Neural cell (in vitro differentiated cells): ENCODE results near the gene SRRD. TPM values are rescaled to one million over a fixed set of nuclear protein-coding genes. Genes with fewer than 3 reads are reported as not detected.

Source experiments
- H2AFZ ChIP-seq: fragments of 200-600, 300-800 bp; sonication (generic), shearing (Covaris generic); 2 replicates; pipeline ENCODE4 v1.6.0; 2014; ENCODE audit warnings: low read depth, mild to moderate bottlenecking, antibody characterized with exemption, low read length, moderate library complexity
- H3F3A ChIP-seq: fragments of 200-600 bp; shearing (Covaris generic); 2 replicates; pipeline ENCODE4 v1.6.1; 2016; ENCODE audit warnings: mild to moderate bottlenecking, moderate library complexity, mixed read lengths, antibody characterized with exemption, low read length; ENCODE audit not compliant: insufficient read depth, poor library complexity, severe bottlenecking
- H3K27ac ChIP-seq: fragments of 200-600, 300-800 bp; sonication (generic), shearing (Covaris generic); 2 replicates; pipeline ENCODE4 v1.5.1; 2014; ENCODE audit warnings: mild to moderate bottlenecking, low read length, moderate library complexity
- H3K27me3 ChIP-seq: fragments of 300-800, 200-600 bp; sonication (generic), shearing (Covaris generic); 2 replicates; pipeline ENCODE4 v1.6.0; 2014; ENCODE audit warnings: mild to moderate bottlenecking, low read depth, low read length, moderate library complexity; ENCODE audit not compliant: insufficient read depth
- H3K36me3 ChIP-seq: fragments of 300-800, 200-600 bp; sonication (generic), shearing (Covaris generic); 2 replicates; pipeline ENCODE4 v1.5.1; 2014; ENCODE audit warnings: mild to moderate bottlenecking, antibody characterized with exemption, low read length, moderate library complexity; ENCODE audit not compliant: insufficient read depth
- H3K4me2 ChIP-seq: fragments of 300-800, 200-600 bp; sonication (generic), shearing (Covaris generic); 2 replicates; pipeline ENCODE4 v1.6.0; 2014; ENCODE audit warnings: mild to moderate bottlenecking, low read length
- H3K4me3 ChIP-seq: fragments of 300-800, 200-600 bp; sonication (generic), shearing (Covaris generic); 2 replicates; pipeline ENCODE4 v1.5.1; 2014; ENCODE audit warnings: mild to moderate bottlenecking, low read length, moderate library complexity
- H3K79me2 ChIP-seq: fragments of 200-600 bp; shearing (Covaris generic); replicated peaks from 2 replicates; pipeline ENCODE4 v1.6.0; 2014; ENCODE audit warnings: mild to moderate bottlenecking, low read length, moderate library complexity; ENCODE audit not compliant: insufficient read depth
- H3K9ac ChIP-seq: fragments of 300-800, 200-600 bp; sonication (generic), shearing (Covaris generic); 2 replicates; pipeline ENCODE4 v1.6.1; 2016; ENCODE audit warnings: mild to moderate bottlenecking, low read length, mixed read lengths
- H3K9me2 ChIP-seq: fragments of 200-600 bp; shearing (Covaris generic); 2 replicates; pipeline ENCODE4 v1.6.1; 2016; ENCODE audit warnings: mild to moderate bottlenecking, low read length, mixed read lengths; ENCODE audit not compliant: insufficient read depth
- H3K9me3 ChIP-seq: fragments of 200-600, 300-800 bp; sonication (generic), shearing (Covaris generic); 2 replicates; pipeline ENCODE4 v1.6.1; 2016; ENCODE audit warnings: mild to moderate bottlenecking, mixed run types, low read length, moderate library complexity, mixed read lengths
- H4K20me1 ChIP-seq: fragments of 200-600 bp; shearing (Covaris generic); 2 replicates; pipeline ENCODE4 v1.6.1; 2016; ENCODE audit warnings: mild to moderate bottlenecking, mixed run types; ENCODE audit not compliant: insufficient read depth
- EP300 ChIP-seq: fragments of 450-650 bp; conservative IDR thresholded peaks from 2 replicates; pipeline ENCODE4 v1.6.1; 2014; ENCODE audit warnings: antibody characterized with exemption, mild to moderate bottlenecking, moderate library complexity; ENCODE audit not compliant: poor library complexity, severe bottlenecking
- EZH2 ChIP-seq: fragments of 200-600, 300-800 bp; shearing (Covaris generic), sonication (generic); IDR thresholded peaks from 2 replicates; pipeline ENCODE4 v1.6.1; 2014; ENCODE audit warnings: antibody characterized with exemption, low read length, borderline replicate concordance, mild to moderate bottlenecking; ENCODE audit not compliant: insufficient read depth, poor library complexity, severe bottlenecking
- MXI1 ChIP-seq: fragments of 450-650 bp; conservative IDR thresholded peaks from 2 replicates; pipeline ENCODE4 v1.6.1; 2014; ENCODE audit warnings: antibody characterized with exemption, mild to moderate bottlenecking; ENCODE audit not compliant: poor library complexity, severe bottlenecking
- POLR2AphosphoS5 ChIP-seq: IDR thresholded peaks from 2 replicates; pipeline ENCODE4 v1.6.1; 2012
- RAD21 ChIP-seq: fragments of 450-650 bp; conservative IDR thresholded peaks from 2 replicates; pipeline ENCODE4 v1.6.1; 2014; ENCODE audit warnings: antibody characterized with exemption, mild to moderate bottlenecking, moderate library complexity
- SMC3 ChIP-seq: fragments of 450-650 bp; conservative IDR thresholded peaks from 2 replicates; pipeline ENCODE4 v1.6.1; 2014; ENCODE audit warnings: antibody characterized with exemption, mild to moderate bottlenecking, moderate library complexity; ENCODE audit not compliant: poor library complexity
- polyA plus RNA-seq: library from polyadenylated mRNA; depleted of rRNA; stranded (reverse); fragments of >200 nt; gene quantifications from 2 replicates; pipeline ENCODE4 v1.2.3, GENCODE V29; 2014
- TF ChIP-seq, protein P1 (sequence below): fragments of 450-650 bp; IDR thresholded peaks from 2 replicates; pipeline ENCODE4 v1.5.1; 2014; ENCODE audit warnings: antibody characterized with exemption, mild to moderate bottlenecking, moderate library complexity; ENCODE audit not compliant: poor library complexity, severe bottlenecking
- TF ChIP-seq, protein P2 (sequence below): IDR thresholded peaks from 2 replicates; pipeline ENCODE4 v1.6.1; 2012; ENCODE audit warnings: borderline replicate concordance

Gene SRRD
- polyA plus RNA-seq, 1 donor from 2014 or later, result 33.9 TPM

GRCh38 chr22:26439559-26439958, 44.1 kb upstream of the SRRD start:
- H3K79me2 ChIP-seq, result peaks cover 4% of the 10 kb centered on the region
- H4K20me1 ChIP-seq, result no peaks in the 10 kb centered on the region
- no peak overlapping the region for H3K9ac ChIP-seq
- H3K36me3 ChIP-seq, result no peaks in the 10 kb centered on the region
- no peaks in the 10 kb centered on the region for H3K9me2 ChIP-seq
- no peaks in the 10 kb centered on the region for H3K27me3 ChIP-seq
- H2AFZ ChIP-seq, result no peak overlapping the region
- H3K27ac ChIP-seq, result no peak overlapping the region
- no peak overlapping the region for H3K4me3 ChIP-seq
- no peak overlapping the region for H3K4me2 ChIP-seq
- H3F3A ChIP-seq, result no peaks in the 10 kb centered on the region
- TF ChIP-seq, protein P1, sequence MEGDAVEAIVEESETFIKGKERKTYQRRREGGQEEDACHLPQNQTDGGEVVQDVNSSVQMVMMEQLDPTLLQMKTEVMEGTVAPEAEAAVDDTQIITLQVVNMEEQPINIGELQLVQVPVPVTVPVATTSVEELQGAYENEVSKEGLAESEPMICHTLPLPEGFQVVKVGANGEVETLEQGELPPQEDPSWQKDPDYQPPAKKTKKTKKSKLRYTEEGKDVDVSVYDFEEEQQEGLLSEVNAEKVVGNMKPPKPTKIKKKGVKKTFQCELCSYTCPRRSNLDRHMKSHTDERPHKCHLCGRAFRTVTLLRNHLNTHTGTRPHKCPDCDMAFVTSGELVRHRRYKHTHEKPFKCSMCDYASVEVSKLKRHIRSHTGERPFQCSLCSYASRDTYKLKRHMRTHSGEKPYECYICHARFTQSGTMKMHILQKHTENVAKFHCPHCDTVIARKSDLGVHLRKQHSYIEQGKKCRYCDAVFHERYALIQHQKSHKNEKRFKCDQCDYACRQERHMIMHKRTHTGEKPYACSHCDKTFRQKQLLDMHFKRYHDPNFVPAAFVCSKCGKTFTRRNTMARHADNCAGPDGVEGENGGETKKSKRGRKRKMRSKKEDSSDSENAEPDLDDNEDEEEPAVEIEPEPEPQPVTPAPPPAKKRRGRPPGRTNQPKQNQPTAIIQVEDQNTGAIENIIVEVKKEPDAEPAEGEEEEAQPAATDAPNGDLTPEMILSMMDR, result no peak
- TF ChIP-seq, protein P2, sequence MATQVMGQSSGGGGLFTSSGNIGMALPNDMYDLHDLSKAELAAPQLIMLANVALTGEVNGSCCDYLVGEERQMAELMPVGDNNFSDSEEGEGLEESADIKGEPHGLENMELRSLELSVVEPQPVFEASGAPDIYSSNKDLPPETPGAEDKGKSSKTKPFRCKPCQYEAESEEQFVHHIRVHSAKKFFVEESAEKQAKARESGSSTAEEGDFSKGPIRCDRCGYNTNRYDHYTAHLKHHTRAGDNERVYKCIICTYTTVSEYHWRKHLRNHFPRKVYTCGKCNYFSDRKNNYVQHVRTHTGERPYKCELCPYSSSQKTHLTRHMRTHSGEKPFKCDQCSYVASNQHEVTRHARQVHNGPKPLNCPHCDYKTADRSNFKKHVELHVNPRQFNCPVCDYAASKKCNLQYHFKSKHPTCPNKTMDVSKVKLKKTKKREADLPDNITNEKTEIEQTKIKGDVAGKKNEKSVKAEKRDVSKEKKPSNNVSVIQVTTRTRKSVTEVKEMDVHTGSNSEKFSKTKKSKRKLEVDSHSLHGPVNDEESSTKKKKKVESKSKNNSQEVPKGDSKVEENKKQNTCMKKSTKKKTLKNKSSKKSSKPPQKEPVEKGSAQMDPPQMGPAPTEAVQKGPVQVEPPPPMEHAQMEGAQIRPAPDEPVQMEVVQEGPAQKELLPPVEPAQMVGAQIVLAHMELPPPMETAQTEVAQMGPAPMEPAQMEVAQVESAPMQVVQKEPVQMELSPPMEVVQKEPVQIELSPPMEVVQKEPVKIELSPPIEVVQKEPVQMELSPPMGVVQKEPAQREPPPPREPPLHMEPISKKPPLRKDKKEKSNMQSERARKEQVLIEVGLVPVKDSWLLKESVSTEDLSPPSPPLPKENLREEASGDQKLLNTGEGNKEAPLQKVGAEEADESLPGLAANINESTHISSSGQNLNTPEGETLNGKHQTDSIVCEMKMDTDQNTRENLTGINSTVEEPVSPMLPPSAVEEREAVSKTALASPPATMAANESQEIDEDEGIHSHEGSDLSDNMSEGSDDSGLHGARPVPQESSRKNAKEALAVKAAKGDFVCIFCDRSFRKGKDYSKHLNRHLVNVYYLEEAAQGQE, result no peak
- TF ChIP-seq RAD21 (no peak), EP300 (no peak), SMC3 (no peak)
- no peaks in the 10 kb centered on the region for H3K9me3 ChIP-seq

- Histone ChIP-seq H3K27me3 (no peaks in the 10 kb centered on the region), H3K4me2 (no peak overlapping the region), H2AFZ (no peak overlapping the region), H3F3A (no peaks in the 10 kb centered on the region), H4K20me1 (no peaks in the 10 kb centered on the region), H3K4me3 (no peak overlapping the region), H3K27ac (no peak overlapping the region), H3K9ac (no peak overlapping the region), H3K9me2 (no peaks in the 10 kb centered on the region), H3K79me2 (no peaks in the 10 kb centered on the region), H3K36me3 (no peaks in the 10 kb centered on the region), H3K9me3 (no peaks in the 10 kb centered on the region)
- TF ChIP-seq POLR2AphosphoS5 (no peak), EZH2 (no peak), EP300 (no peak), RAD21 (no peak), MXI1 (no peak), SMC3 (no peak)
- TF ChIP-seq, protein P2, result no peak
- TF ChIP-seq, protein P1, result no peak
Measured at GRCh38 chr22:26442086-26442756, 41.5 kb upstream of the SRRD start.
